Measurements from ENCODE around the gene BTBD19.

BTBD19 gene

DNA sequence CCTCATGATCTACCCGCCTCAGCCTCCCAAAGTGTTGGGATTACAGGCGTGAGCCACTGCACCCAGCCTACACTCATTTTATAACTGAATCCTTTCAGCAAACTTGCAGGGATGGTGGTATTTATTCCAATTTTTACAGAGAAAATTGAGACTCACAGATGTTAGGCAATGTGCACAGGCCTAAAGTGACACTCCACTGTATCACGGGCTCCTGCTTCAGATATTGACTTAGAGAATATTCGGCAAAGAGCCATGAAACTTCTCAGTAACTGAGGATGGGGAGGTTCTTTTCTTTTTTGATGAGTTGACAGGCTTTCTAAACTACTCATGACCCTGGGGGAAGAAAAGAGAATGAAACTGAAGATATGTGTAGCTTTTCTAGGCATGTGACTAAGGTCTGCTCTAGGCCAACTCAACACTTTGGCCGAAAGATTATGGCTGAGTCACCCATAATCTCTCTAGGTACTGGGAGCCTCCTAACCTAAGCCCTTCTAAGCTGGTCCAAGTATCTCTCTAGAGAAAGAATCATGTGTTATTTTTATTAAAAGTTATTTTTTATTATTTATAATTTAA is 54.6 kb downstream of the BTBD19 start:
- FAIRE-seq = no peak
